PFSK-1 (cell line): Measurements from ENCODE around the gene GGA3.

ENCODE experiments used
- POLR2AphosphoS5 ChIP-seq: IDR thresholded peaks from 2 replicates; pipeline ENCODE4 v1.6.1; 2012; ENCODE audit warnings: low read depth, mild to moderate bottlenecking, control low read depth, low read length, moderate library complexity
- REST ChIP-seq, 2 experiments: IDR thresholded peaks; 2 replicates each; pipeline versions ENCODE4 v1.6.1 to v1.8.0; 2011 to 2012; ENCODE audit warnings: low read depth in 2 of 2, low read length in 2 of 2, control low read depth in 1 of 2, inconsistent platforms in 1 of 2, mild to moderate bottlenecking in 1 of 2, moderate library complexity in 1 of 2; ENCODE audit not compliant: insufficient read depth in 1 of 2

GRCh38 chr17:75250009-75250471 is 11.4 kb downstream of the GGA3 start:
- no peak for TF ChIP-seq REST (IDR thresholded peaks at IDR 0.05; ENCODE audit: insufficient read depth in 1 of 2, low read depth in 2 of 2, low read length in 2 of 2)
- no peak for TF ChIP-seq POLR2AphosphoS5
